ENCODE data around the gene IGLL5.

DNA sequence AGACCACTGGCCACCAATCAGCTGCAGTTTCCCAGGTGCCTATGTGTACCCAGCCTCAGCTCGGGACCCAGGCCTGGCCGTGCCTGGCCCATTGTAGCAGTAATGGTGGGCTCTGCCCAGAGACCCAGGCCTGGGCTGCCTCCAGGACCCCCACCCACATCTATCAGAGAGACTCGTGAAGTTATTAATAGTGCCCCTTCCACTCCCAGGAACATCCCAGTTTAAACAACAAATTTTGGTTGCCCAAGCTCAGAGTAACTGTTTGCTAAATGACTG, 42.5 kb downstream of the IGLL5 start:
- no peak; a peak in 1 of 4 replicates for TF ChIP-seq SIN3A (IDR thresholded peaks at IDR 0.05; ENCODE audit: borderline replicate concordance in 2 of 2, control insufficient read depth in 1 of 2, low read depth in 2 of 2, low read length in 2 of 2)
- TF ChIP-seq USF2 (CRISPR knock-in tag; IDR thresholded peaks at IDR 0.05), result no peak
- no peak for TF ChIP-seq NFYB (IDR thresholded peaks at IDR 0.05; ENCODE audit: extremely low read depth, insufficient read length)
- TF ChIP-seq CBX3 (IDR thresholded peaks at IDR 0.05; ENCODE audit: borderline replicate concordance in 1 of 2, low read length in 2 of 2), result no peak
- TF ChIP-seq RBBP5 (IDR thresholded peaks at IDR 0.05; ENCODE audit: borderline replicate concordance, insufficient read depth, low read length, poor library complexity, severe bottlenecking), result no peak
- no peak for TF ChIP-seq ZNF511 (CRISPR knock-in tag; IDR thresholded peaks at IDR 0.05)
- no peak for TF ChIP-seq MAFK (IDR thresholded peaks at IDR 0.05; ENCODE audit: low read length)
- TF ChIP-seq MAX (CRISPR knock-in tag; IDR thresholded peaks at IDR 0.05), result no peak
- TF ChIP-seq CTCF (IDR thresholded peaks at IDR 0.05 in 2 of 3, conservative IDR thresholded peaks at IDR 0.05 in 1 of 3; ENCODE audit: insufficient read depth in 2 of 3, low read depth in 1 of 3, low read length in 3 of 3), result no peak
- no peak for TF ChIP-seq ARHGAP35 (IDR thresholded peaks at IDR 0.05; ENCODE audit: partially characterized antibody)
- TF ChIP-seq EWSR1 (IDR thresholded peaks at IDR 0.05; ENCODE audit: borderline replicate concordance, low read depth, partially characterized antibody), result no peak
- TF ChIP-seq ZNF324 (CRISPR knock-in tag; IDR thresholded peaks at IDR 0.05), result no peak
- no peak for TF ChIP-seq PYGO2 (tag; IDR thresholded peaks at IDR 0.05)

Measured in K562 (cell line).